ENCODE measurements around the gene ANKRD53. TPM values are rescaled to one million over a fixed set of nuclear protein-coding genes. Genes with fewer than 3 reads are reported as not detected.
A peak's percentile ranks its signal among the peaks of the same experiment; 100 is the strongest.

The ANKRD53 gene
- total RNA-seq, 4 donors from 2014 or later: 0.27 to 2.8 (median 0.97) TPM

DNA sequence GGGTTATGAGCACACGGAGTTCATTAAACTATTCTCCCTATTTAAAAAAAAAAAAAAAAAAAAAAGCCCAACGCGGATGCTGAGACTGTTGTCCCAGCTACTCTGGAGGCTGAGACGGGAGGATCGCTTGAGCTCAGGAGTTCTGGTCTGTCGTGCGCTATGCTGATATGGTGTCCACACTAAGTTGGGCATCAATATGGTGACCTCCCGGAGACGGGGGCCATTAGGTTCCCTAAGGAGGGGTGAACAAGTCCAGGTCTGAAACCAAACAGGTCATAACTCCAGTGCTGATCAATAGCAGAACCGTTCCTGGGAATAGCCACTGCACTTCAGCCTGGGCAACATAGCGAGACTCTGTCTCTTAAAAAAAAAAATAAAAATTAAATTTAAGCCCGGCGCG, 12.9 kb upstream of the ANKRD53 start:
- H3K27ac ChIP-seq: no peak overlapping the region
- peak overlapping the region in 1 of 2 donors; percentile 54 for H3K4me3 ChIP-seq

DNA sequence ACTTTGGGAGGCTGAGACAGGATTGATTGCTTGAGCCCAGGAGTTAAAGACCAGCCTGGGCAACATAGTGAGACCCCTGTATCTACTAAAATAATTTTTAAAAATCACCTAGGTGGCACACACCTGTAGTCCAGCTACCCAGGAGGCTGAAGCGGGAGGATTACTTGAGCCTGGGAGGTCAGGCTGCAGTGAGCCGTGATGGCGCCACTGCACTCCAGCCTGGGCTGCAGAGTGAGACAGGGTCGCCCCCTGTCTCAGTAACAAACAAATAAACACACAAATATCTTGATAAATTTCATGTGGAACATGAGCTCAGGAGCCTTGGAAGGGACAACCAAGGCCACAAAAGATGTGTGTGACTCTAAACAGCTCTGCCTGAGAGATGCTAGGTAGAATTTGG, 11.7 kb upstream of the ANKRD53 start:
- Histone ChIP-seq H3K4me3 (no peak overlapping the region), H3K27ac (no peak overlapping the region), H3K4me1 (peaks cover 0 to 13% (median 0%) of the 10 kb centered on the region in 3 donors), H3K36me3 (no peaks in the 10 kb centered on the region), H3K9me3 (no peaks in the 10 kb centered on the region), H3K27me3 (peaks cover 48% of the 10 kb centered on the region)
- TF ChIP-seq, protein P1, sequence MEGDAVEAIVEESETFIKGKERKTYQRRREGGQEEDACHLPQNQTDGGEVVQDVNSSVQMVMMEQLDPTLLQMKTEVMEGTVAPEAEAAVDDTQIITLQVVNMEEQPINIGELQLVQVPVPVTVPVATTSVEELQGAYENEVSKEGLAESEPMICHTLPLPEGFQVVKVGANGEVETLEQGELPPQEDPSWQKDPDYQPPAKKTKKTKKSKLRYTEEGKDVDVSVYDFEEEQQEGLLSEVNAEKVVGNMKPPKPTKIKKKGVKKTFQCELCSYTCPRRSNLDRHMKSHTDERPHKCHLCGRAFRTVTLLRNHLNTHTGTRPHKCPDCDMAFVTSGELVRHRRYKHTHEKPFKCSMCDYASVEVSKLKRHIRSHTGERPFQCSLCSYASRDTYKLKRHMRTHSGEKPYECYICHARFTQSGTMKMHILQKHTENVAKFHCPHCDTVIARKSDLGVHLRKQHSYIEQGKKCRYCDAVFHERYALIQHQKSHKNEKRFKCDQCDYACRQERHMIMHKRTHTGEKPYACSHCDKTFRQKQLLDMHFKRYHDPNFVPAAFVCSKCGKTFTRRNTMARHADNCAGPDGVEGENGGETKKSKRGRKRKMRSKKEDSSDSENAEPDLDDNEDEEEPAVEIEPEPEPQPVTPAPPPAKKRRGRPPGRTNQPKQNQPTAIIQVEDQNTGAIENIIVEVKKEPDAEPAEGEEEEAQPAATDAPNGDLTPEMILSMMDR (IDR thresholded peaks at IDR 0.05): no peak
- TF ChIP-seq EP300 (IDR thresholded peaks at IDR 0.05) (no peak), POLR2A (IDR thresholded peaks at IDR 0.05) (no peak), POLR2AphosphoS5 (IDR thresholded peaks at IDR 0.05) (no peak)
- ATAC-seq: no peak
- WGBS, 2 donors (ENCODE audit: low coverage in 1 of 2): 56% methylated on average over 4 of the region's 4 CpGs; no CpG with 5 or more reads in 1 of the 2 donors

More for the DNA sequence above, 12.9 kb upstream of the ANKRD53 start:
- peaks cover 0 to 13% (median 0%) of the 10 kb centered on the region in 3 donors for H3K4me1 ChIP-seq
- H3K36me3 ChIP-seq: no peaks in the 10 kb centered on the region
- 62% methylated on average over 11 of the region's 14 CpGs; no CpG with 5 or more reads in 1 of the 2 donors for WGBS, 2 donors (ENCODE audit: low coverage in 1 of 2)
- ATAC-seq: no peak
- peaks cover 55% of the 10 kb centered on the region for H3K27me3 ChIP-seq
- TF ChIP-seq POLR2A (IDR thresholded peaks at IDR 0.05) (no peak), EP300 (IDR thresholded peaks at IDR 0.05) (no peak), POLR2AphosphoS5 (IDR thresholded peaks at IDR 0.05) (no peak)
- TF ChIP-seq, protein P1 (IDR thresholded peaks at IDR 0.05): no peak
- H3K9me3 ChIP-seq: no peaks in the 10 kb centered on the region

DNA sequence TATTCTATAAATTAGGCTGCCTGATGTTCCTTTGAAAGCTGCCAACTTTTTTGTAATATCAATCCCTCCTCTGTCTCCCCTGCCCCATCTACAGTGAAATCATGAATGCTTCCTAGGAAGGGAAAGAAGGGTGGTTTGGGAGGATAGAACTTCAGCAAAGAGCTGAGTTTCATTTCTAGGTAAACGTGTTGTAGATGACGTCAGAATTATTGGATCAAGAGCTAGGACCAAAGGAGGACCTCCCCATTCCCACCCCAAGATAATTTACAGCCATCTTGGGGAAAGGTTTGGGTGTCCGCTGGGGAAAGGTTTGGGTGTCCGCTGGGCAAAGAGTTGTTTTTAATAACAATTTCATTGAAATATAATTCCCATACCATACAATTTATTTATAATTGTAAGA, 11.2 kb upstream of the ANKRD53 start:
- TF ChIP-seq, protein P1 (IDR thresholded peaks at IDR 0.05): no peak
- no peak for TF ChIP-seq POLR2AphosphoS5 (IDR thresholded peaks at IDR 0.05)
- peaks cover 44% of the 10 kb centered on the region for H3K27me3 ChIP-seq
- H3K27ac ChIP-seq: no peak overlapping the region
- no peak overlapping the region for H3K4me3 ChIP-seq
- no peaks in the 10 kb centered on the region for H3K9me3 ChIP-seq
- H3K4me1 ChIP-seq: peaks cover 0 to 13% (median 0%) of the 10 kb centered on the region in 3 donors
- H3K36me3 ChIP-seq: no peaks in the 10 kb centered on the region
- WGBS, 2 donors (ENCODE audit: low coverage in 1 of 2): 71 to 74% methylated on average over 4 of the region's 4 CpGs
- ATAC-seq: no peak

DNA sequence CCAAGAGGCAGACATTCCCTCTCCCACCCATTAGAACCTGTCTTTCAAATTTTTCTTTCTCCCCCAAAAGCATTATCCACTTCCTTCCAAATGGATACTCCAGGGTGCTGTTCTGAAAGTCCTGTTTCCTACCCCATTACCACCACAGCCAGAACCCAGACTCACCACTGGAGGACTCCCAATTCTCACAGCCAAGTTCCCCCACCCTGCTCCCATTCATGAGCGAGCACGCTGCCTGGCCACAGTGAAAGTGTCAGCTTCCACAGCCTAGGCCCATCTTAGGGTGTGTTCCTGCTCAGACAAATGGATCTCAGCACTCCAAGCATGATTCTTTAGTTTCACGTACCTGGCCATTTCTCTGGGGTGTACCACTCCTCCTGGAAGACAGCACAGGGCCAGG, 3.8 kb upstream of the ANKRD53 start:
- Histone ChIP-seq H3K27ac (no peak overlapping the region), H3K9me3 (no peaks in the 10 kb centered on the region), H3K4me1 (peaks cover 0 to 29% (median 4%) of the 10 kb centered on the region in 3 donors), H3K36me3 (no peaks in the 10 kb centered on the region), H3K4me3 (no peak overlapping the region), H3K27me3 (peaks cover 4% of the 10 kb centered on the region)
- WGBS, 2 donors (ENCODE audit: low coverage in 1 of 2): 95 to 100% methylated on average over 3 of the region's 3 CpGs
- ATAC-seq: no peak
- TF ChIP-seq POLR2A (IDR thresholded peaks at IDR 0.05): no peak
- TF ChIP-seq EP300 (IDR thresholded peaks at IDR 0.05): no peak
- TF ChIP-seq POLR2AphosphoS5 (IDR thresholded peaks at IDR 0.05): no peak
- TF ChIP-seq, protein P1 (IDR thresholded peaks at IDR 0.05): no peak

DNA sequence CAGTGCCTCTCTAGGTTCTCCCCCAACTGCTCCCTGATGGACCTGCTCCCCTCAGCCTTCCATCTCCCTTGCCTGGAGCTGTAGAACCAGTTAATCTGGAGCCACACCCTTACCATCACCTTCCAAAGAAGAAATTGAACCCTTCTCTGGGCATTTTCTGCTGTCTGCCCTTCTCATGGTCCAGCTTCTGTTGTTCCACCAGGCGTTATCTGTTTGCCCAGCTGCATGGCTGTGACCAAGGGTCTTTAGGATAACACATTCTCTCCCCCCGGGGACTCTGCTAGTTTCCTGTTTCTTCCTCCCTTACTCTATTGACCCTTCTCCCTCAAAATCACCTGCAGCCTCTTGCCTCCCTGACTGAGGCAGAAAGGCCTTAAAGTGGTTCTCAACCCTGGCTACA, 3.2 kb upstream of the ANKRD53 start:
- TF ChIP-seq POLR2A (IDR thresholded peaks at IDR 0.05) (no peak), EP300 (IDR thresholded peaks at IDR 0.05) (no peak), POLR2AphosphoS5 (IDR thresholded peaks at IDR 0.05) (no peak)
- TF ChIP-seq, protein P1 (IDR thresholded peaks at IDR 0.05): no peak
- Histone ChIP-seq H3K27me3 (peaks cover 4% of the 10 kb centered on the region), H3K4me1 (peaks cover 0 to 29% (median 4%) of the 10 kb centered on the region in 3 donors), H3K27ac (no peak overlapping the region), H3K36me3 (no peaks in the 10 kb centered on the region), H3K4me3 (no peak overlapping the region), H3K9me3 (no peaks in the 10 kb centered on the region)
- WGBS, 2 donors (ENCODE audit: low coverage in 1 of 2): 86% methylated on average over 2 of the region's 2 CpGs; no CpG with 5 or more reads in 1 of the 2 donors
- ATAC-seq: no peak

Data from gastroesophageal sphincter (tissue), 4 donors.